Measurements from ENCODE around the gene GDF9. TPM values are rescaled to one million over a fixed set of nuclear protein-coding genes. Genes with fewer than 3 reads are reported as not detected.

GDF9 gene
- total RNA-seq, 3 donors from 2014 or later, result 0.28 to 0.41 (median 0.36) TPM

GRCh38 chr5:132889501-132889900, 23.2 kb upstream of the GDF9 start:
- no peak for TF ChIP-seq CTCF (IDR thresholded peaks at IDR 0.05)

GRCh38 chr5:132887283-132887682, 21.0 kb upstream of the GDF9 start:
- intact Hi-C loops (cut with DNase I, micrococcal nuclease), result no loop called here
- ATAC-seq (no peak), DNase-seq (no peak)
- no peaks in the 10 kb centered on the region for H3K9me3 ChIP-seq
- H3K4me3 ChIP-seq, result no peak overlapping the region
- TF ChIP-seq CTCF (IDR thresholded peaks at IDR 0.05), result no peak
- H3K36me3 ChIP-seq (ENCODE audit: low read depth), result peaks cover 4% of the 10 kb centered on the region
- no peaks in the 10 kb centered on the region for H3K4me1 ChIP-seq (ENCODE audit: low read depth)

More at GRCh38 chr5:132889501-132889900, 23.2 kb upstream of the GDF9 start:
- Histone ChIP-seq H3K36me3 (ENCODE audit: low read depth) (peaks cover 3% of the 10 kb centered on the region), H3K9me3 (no peaks in the 10 kb centered on the region), H3K4me3 (no peak overlapping the region), H3K4me1 (ENCODE audit: low read depth) (no peaks in the 10 kb centered on the region)
- no peak for ATAC-seq
- DNase-seq, result no peak
- intact Hi-C loops (cut with DNase I, micrococcal nuclease), result no loop called here

GRCh38 chr5:132886064-132886823, 20.0 kb upstream of the GDF9 start:
- Histone ChIP-seq H3K4me3 (no peak overlapping the region), H3K9me3 (no peaks in the 10 kb centered on the region), H3K36me3 (ENCODE audit: low read depth) (peaks cover 4% of the 10 kb centered on the region), H3K4me1 (ENCODE audit: low read depth) (no peaks in the 10 kb centered on the region)
- no peak for TF ChIP-seq CTCF (IDR thresholded peaks at IDR 0.05)
- intact Hi-C loops (cut with DNase I, micrococcal nuclease), result no loop called here
- DNase-seq (no peak), ATAC-seq (peak; percentile 30)

- Histone ChIP-seq H3K9me3 (no peaks in the 10 kb centered on the region), H3K36me3 (ENCODE audit: low read depth) (peaks cover 4% of the 10 kb centered on the region), H3K4me1 (ENCODE audit: low read depth) (no peaks in the 10 kb centered on the region), H3K4me3 (no peak overlapping the region)
- DNase-seq, result no peak
- no peak for TF ChIP-seq CTCF (IDR thresholded peaks at IDR 0.05)
- intact Hi-C loops (cut with DNase I, micrococcal nuclease), result no loop called here
- peak; percentile 20 for ATAC-seq
These were observed 18.3 kb upstream of the GDF9 start for GRCh38 chr5:132884548-132884947.

- DNase-seq (peak in 1 of 3 donors; percentile 55), ATAC-seq (peak; percentile 94)
- Histone ChIP-seq H3K4me1 (ENCODE audit: low read depth) (no peaks in the 10 kb centered on the region), H3K4me3 (no peak overlapping the region), H3K9me3 (no peaks in the 10 kb centered on the region), H3K36me3 (ENCODE audit: low read depth) (peaks cover 4% of the 10 kb centered on the region)
- intact Hi-C loops (cut with DNase I, micrococcal nuclease), result no loop called here
- TF ChIP-seq CTCF (IDR thresholded peaks at IDR 0.05), result peak; percentile 39
These were observed 17.1 kb upstream of the GDF9 start for GRCh38 chr5:132883261-132883834.

Data from mucosa of descending colon (tissue), 3 donors.